GM18858 (cell line): Measurements from ENCODE around the gene SYT11.
"Not testable (repeated sequence)": the region's sequence is repeated elsewhere in the genome, so short reads cannot be mapped to it uniquely, and the experiment has no call there.

Experiments used
- ATAC-seq: cut with Tn5 transposase; IDR thresholded peaks from one replicate; pipeline ENCODE4 v1.9.1; 2021; ENCODE audit not compliant: unreplicated experiment

The SYT11 gene

DNA sequence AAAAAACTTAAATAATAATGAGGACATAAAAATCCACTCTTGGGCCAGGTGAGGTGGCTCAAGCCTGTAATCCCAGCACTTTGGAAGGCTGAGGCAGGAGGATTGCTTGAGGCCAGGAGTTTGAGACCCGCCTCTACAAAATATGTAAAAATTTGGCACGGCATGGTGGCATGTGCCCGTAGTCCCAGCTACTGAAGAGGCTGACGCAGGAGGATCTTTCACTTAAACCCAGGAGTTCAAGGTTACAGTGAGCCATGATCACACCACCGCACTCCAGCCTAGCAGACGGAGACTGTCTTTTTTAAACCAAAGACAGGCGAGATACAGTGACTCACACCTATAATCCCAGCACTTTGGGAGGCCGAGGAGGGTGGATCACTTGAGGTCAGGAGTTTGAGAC is 37.1 kb downstream of the SYT11 start:
- not testable (repeated sequence) for ATAC-seq

GRCh38 chr1:155897746-155898145 is 38.4 kb downstream of the SYT11 start:
- no peak for ATAC-seq

DNA sequence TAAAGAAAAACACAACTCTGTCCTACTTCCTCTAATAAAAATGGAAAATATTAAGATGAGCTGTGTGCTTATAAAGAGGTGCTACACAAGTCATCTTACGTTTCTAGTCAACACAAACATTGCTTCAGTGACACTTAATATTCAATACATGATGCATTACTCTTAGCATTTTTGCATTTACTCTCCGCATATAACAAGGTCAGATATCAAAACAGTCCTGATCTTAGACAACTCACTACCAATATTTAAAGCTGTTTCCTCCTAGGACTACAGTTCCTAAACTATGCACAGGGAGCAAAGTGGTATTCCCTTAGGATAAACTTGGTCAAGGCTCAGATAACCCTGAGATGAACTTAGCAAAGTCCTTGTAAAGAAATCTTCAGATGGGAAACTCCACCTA is 39.5 kb downstream of the SYT11 start:
- no peak for ATAC-seq

DNA sequence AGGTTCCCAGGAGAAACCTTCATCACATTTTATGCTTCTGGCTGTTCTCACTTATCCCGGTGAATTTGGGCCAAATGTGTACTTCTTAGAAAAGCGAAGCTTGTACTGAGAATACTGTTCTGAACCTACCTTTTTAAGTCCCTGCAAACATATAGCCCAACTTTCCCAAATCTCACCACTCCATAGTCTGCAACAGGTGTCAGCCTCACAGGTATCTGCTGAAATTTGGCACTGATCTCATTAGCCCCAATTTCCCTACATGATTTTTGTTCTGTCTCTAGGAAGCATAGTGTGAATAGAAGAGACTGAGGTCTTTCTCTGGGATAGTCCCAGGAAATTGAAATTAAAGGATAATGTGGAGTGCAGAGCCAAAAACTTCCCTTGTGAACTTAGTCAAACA is 40.3 kb downstream of the SYT11 start:
- ATAC-seq, result no peak

- no peak for ATAC-seq
These were observed 40.8 kb downstream of the SYT11 start for GRCh38 chr1:155900161-155900560.

- ATAC-seq, result no peak
These were observed 44.9 kb downstream of the SYT11 start for GRCh38 chr1:155904261-155904660.

- no peak for ATAC-seq
These were observed 50.5 kb downstream of the SYT11 start for GRCh38 chr1:155909894-155910293.

GRCh38 chr1:155910621-155911121 is 51.3 kb downstream of the SYT11 start:
- ATAC-seq, result no peak

DNA sequence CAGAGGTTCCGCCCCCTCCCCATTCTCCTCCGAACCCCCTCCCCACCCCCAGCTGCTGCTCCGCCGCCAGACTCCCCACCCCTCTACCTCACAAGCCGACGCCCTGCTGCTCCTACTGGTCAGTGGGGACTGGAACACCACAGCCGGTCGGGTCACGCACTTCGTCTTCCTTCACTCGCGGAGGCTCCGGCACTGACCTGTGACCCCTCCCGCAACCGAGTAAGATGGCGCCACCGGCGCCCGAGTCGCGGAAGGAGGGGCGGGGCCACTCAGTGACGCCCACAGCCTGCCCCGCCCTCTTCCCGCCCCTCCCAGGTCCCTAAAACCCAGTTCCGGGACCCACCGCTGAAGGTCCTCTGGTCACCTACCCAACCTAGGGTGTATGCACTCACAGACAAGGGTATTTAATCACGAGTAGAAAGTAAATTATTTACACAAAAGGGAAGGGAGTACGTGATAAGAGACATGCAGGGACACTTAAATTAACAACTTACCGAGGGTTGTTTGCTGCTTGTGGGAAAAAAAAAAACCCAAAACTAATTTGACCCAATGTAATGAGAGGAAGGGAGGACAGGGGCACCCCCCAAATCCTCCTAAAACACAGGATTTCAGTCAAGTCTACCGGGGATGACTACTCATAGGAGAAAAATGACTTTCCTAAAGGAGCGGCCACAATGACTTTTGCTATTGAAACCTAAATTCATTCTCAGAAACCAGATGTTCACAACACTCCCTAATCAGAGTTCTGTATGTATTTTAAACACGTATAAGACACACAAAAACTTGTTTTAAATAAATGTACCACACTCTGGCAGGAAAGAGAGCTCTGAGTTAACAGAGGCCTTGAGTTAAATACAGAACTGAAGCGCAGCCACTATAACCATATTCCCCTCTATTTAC is 52.0 kb downstream of the SYT11 start, which contains the start of gene RIT1:
Gene RIT1 (minus strand): TSS at position 194 of the 900 bp plus-strand sequence. CDS start 588 bp downstream, outside the sequence.
- ATAC-seq, result peak; percentile 41

DNA sequence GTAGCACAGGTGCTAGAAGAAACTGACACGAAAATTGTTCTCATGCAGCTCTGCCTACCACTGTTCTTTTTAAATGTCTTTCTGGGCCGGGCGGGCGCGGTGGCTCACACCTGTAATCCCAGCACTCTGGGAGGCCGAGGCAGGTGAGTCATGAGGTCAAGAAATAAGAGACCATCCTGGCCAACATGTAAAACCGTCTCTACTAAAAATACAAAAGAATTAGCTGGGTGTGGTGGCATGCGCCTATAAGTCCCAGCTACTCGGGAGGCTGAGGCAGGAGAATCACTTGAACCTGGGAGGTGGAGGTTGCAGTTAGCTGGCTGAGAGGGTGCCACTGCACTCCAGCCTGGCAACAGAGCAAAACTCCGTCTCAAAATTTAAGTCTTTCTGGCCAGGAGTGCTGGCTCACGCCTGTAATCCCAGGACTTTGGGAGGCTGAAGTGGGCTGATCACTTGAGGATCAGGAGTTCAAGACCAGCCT is 52.7 kb downstream of the SYT11 start:
- no peak for ATAC-seq

GRCh38 chr1:155913969-155914757 is 54.8 kb downstream of the SYT11 start:
- ATAC-seq, result no peak

DNA sequence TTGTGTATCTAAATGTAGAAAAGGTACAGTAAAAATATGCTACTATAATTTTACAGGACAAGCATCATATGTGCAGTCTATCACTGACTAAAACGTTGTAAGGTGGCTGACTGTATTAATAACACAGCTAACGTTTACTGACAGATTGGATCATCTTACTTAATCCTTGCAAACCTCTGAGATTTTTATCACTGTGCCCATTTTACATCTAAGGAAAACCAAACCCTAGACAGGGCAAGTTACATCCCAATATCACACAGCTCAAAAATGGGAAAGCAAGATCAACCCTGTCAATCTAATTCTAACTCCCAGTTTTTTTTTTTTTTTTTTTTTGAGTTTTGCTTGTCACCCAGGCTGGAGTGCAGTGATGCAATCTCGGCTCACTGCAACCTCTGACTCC is 59.3 kb downstream of the SYT11 start:
- no peak for ATAC-seq

DNA sequence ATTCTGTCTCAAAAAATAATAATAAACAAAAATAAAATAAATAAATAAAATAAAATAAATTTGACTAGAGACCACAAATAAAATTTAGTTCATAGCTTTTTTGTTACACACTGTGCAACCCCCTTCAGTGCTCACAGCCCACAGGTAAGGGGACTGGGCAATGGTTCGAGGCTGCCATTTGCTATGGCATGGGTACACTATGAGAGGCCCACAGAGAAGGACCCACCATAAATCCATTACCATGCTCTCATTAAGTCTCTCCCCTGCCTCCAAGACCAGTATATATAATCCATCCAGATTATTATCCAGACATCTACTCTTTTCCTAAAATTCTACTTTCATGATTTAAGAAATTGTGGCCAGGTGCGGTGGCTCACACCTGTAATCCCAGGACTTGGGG is 60.4 kb downstream of the SYT11 start:
- ATAC-seq, result no peak

DNA sequence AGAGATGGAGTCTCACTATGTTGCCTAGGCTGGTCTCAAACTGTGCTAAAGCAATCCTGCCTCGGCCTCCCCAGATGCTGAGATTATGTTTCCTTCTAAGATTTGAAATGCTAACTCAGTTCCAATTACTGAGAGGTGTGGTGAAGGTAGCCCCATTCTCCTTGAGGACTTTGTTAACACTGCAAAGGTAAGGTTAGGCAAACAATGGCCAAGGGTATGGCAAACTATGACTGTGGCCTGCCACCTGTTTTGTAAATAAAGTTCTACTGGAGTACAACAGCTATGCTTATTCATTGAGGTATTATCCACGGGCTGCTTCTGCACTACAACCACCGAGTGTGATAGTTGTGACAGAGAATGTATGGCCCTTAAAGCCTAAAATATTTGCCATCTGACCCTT is 61.4 kb downstream of the SYT11 start:
- ATAC-seq, result no peak

- no peak for ATAC-seq
These were observed 66.1 kb downstream of the SYT11 start for GRCh38 chr1:155925506-155925905.

- ATAC-seq, result no peak
These were observed 69.7 kb downstream of the SYT11 start for GRCh38 chr1:155929057-155929456.

- not testable (repeated sequence) for ATAC-seq
These were observed 71.4 kb downstream of the SYT11 start for GRCh38 chr1:155930725-155931124.

DNA sequence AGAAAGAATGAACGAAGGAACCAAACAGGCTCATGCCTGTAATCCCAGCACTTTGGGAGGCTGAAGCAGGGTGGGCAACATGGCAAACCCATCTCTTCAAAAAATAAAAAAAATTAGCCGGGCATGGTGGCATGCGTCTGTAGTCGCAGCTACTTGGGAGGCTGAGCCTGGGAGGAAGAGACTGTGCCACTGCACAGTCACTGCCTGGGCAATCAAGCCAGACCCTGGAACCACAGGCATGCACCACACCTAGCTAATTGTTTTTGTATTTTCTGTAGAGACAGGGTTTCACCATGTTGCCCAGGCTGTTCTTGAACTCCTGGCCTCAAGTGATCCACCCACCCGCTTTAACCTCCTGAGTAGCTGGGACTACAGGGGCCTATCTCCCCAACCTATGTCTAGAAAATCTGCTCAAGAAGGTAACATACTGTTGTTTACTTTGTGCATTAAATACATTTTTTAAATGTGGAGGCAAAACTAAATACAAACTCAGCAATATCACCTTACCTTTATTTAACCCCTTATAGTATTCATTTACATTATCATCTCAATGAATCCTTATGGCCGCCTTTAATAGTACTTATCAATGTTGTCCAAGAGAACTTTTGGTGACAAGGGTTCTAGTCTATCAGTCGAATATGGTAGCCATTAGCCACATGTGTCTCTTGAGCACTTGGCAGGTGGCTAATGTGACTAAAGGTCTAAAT is 72.1 kb downstream of the SYT11 start:
- no peak for ATAC-seq

- ATAC-seq, result no peak
These were observed 72.7 kb downstream of the SYT11 start for GRCh38 chr1:155932081-155932480.

GRCh38 chr1:155932487-155932886 is 73.1 kb downstream of the SYT11 start:
- ATAC-seq, result no peak

GRCh38 chr1:155933591-155934096 is 74.3 kb downstream of the SYT11 start:
- ATAC-seq, result no peak
